K562 (cell line): ENCODE results near the gene ATXN7L2. TPM values are rescaled to one million over a fixed set of nuclear protein-coding genes. Genes with fewer than 3 reads are reported as not detected.

ENCODE experiments used
- ATAC-seq: fragments of 200-7000 bp; cut with Tn5 transposase; 3 replicates; pipeline ENCODE4 v1.9.1; 2020; ENCODE audit warnings: moderate library complexity
- BruUV-seq: library from RNA; stranded (reverse); fragments of 400-500 nt; replicated peaks from 2 replicates; lab custom pipeline; 2021; lab: Mats Ljungman, UMichigan
- CTCF ChIA-PET: fragments of 300-600 bp; formaldehyde crosslinking; extraction: SDS; loops from one replicate; lab custom pipeline; 2021; ENCODE audit warnings: low intra/inter-chr PET ratio; lab: Yijun Ruan, JAX
- POLR2A ChIA-PET: fragments of 300-600, 350-650 bp; sonication (Branson Sonifier 250); formaldehyde crosslinking; extraction: SDS; loops from one replicate; lab custom pipeline; 2021; ENCODE audit warnings: antibody characterized with exemption, inconsistent platforms; lab: Yijun Ruan, JAX
- DNase-seq, 4 experiments: peaks; one replicate each; pipeline versions ENCODE4 v3.0.0 to v3.0.0-alpha.2; 2011 to 2018; ENCODE audit warnings: low spot score in 3 of 4, mixed read lengths in 3 of 4; ENCODE audit errors: extremely low read depth in 1 of 4
- FAIRE-seq: peaks from 2 replicates; lab custom pipeline; 2011; peaks lifted over from hg19 to GRCh38; lab: Jason Lieb, UNC
- H2AFZ ChIP-seq: 2 replicates; pipeline ENCODE4 v1.6.0; 2011; ENCODE audit warnings: low read depth, low read length, control low read depth, inconsistent platforms
- H3K27ac ChIP-seq: fragments of 200-600 bp; 3 replicates; pipeline ENCODE4 v1.8.0; 2011; ENCODE audit warnings: low read depth, mild to moderate bottlenecking, control low read depth, inconsistent platforms, low read length, moderate library complexity, mixed read lengths; ENCODE audit errors: extremely low read depth
- H3K27me3 ChIP-seq, 2 experiments: fragments of 300-600 bp in 1 of 2; 2 replicates in 1 of 2; 3 replicates in 1 of 2; pipeline versions ENCODE4 v1.6.0 to v1.8.0; 2011; ENCODE audit warnings: inconsistent platforms in 2 of 2, low read length in 2 of 2, mild to moderate bottlenecking in 1 of 2, mixed read lengths in 1 of 2, moderate library complexity in 1 of 2; ENCODE audit not compliant: control insufficient read depth in 2 of 2, insufficient read depth in 2 of 2
- H3K36me3 ChIP-seq: fragments of 300-600 bp; 3 replicates; pipeline ENCODE4 v1.8.0; 2011; ENCODE audit warnings: mild to moderate bottlenecking, low read length, inconsistent platforms; ENCODE audit not compliant: control insufficient read depth, insufficient read depth
- H3K4me1 ChIP-seq, 2 experiments: fragments of 200-600 bp in 1 of 2; replicated peaks in 1 of 2; 2 replicates in 1 of 2; 3 replicates in 1 of 2; pipeline versions ENCODE4 v1.5.1 to v1.8.0; 2011; ENCODE audit warnings: inconsistent platforms in 2 of 2, low read length in 2 of 2, mild to moderate bottlenecking in 1 of 2, mixed read lengths in 1 of 2, moderate library complexity in 1 of 2; ENCODE audit not compliant: control insufficient read depth in 2 of 2, insufficient read depth in 2 of 2
- H3K4me2 ChIP-seq: 2 replicates; pipeline ENCODE4 v1.6.1; 2011; ENCODE audit warnings: low read length, control low read depth, inconsistent platforms, mixed read lengths; ENCODE audit not compliant: insufficient read depth
- H3K4me3 ChIP-seq: fragments of 200-600 bp; sonication (generic), shearing (Covaris generic); 2 replicates; pipeline ENCODE4 v1.5.1; 2016; ENCODE audit warnings: control low read depth, inconsistent platforms
- H3K79me2 ChIP-seq: fragments of 200-600 bp; 3 replicates; pipeline ENCODE4 v1.8.0; 2011; ENCODE audit warnings: low read length, inconsistent platforms; ENCODE audit not compliant: control insufficient read depth, insufficient read depth
- H3K9ac ChIP-seq, 2 experiments: 2 replicates each; pipeline versions ENCODE4 v1.6.0 to v1.6.1; 2011; ENCODE audit warnings: low read depth in 2 of 2, low read length in 2 of 2, control low read depth in 1 of 2, inconsistent platforms in 1 of 2, mild to moderate bottlenecking in 1 of 2, mixed read lengths in 1 of 2; ENCODE audit not compliant: insufficient read depth in 1 of 2
- H3K9me1 ChIP-seq: one replicate; pipeline ENCODE4 v1.6.0; 2011; ENCODE audit warnings: inconsistent platforms, mild to moderate bottlenecking, low read length, moderate library complexity; ENCODE audit not compliant: control insufficient read depth, insufficient read depth
- H3K9me3 ChIP-seq: replicated peaks from 2 replicates; pipeline ENCODE4 v1.5.1; 2011; ENCODE audit warnings: low read depth, low read length, inconsistent platforms; ENCODE audit not compliant: control insufficient read depth, insufficient read depth
- H4K20me1 ChIP-seq: replicated peaks from 2 replicates; pipeline ENCODE4 v1.6.1; 2011; ENCODE audit warnings: low read length, inconsistent platforms, mixed read lengths; ENCODE audit not compliant: control insufficient read depth, insufficient read depth
- CBX3 ChIP-seq, 2 experiments: IDR thresholded peaks; 1 replicate in 1 of 2; 2 replicates in 1 of 2; pipeline ENCODE4 v1.6.1; 2012; ENCODE audit warnings: inconsistent platforms in 2 of 2, low read length in 2 of 2, borderline replicate concordance in 1 of 2, control low read depth in 1 of 2
- CEBPZ ChIP-seq: fragments of 150-350 bp; IDR thresholded peaks from 2 replicates; pipeline ENCODE4 v1.6.1; 2014; ENCODE audit warnings: low read depth, mild to moderate bottlenecking, low read length, borderline replicate concordance
- CHAMP1 ChIP-seq: fragments of 450-650 bp; IDR thresholded peaks from 2 replicates; pipeline ENCODE4 v1.6.1; 2016; ENCODE audit warnings: mild to moderate bottlenecking
- CHD4 ChIP-seq: fragments of 200-600 bp; sonication (generic); IDR thresholded peaks from 3 replicates; pipeline ENCODE4 v1.6.1; 2012; ENCODE audit warnings: low read depth, mild to moderate bottlenecking, mixed read lengths, low read length, inconsistent platforms; ENCODE audit not compliant: insufficient read depth, insufficient replicate concordance, poor library complexity, severe bottlenecking
- DEAF1 ChIP-seq: fragments of 450-650 bp; formaldehyde crosslinking; IDR thresholded peaks from 2 replicates; pipeline ENCODE4 v1.4.0; 2020; ENCODE audit warnings: mild to moderate bottlenecking, moderate library complexity
- IRF2 ChIP-seq: sonication (generic); formaldehyde crosslinking; IDR thresholded peaks from 2 replicates; pipeline ENCODE4 v1.8.1; 2022; ENCODE audit warnings: mild to moderate bottlenecking, missing genetic modification reagents
- PHF21A ChIP-seq: fragments of 450-650 bp; IDR thresholded peaks from 2 replicates; pipeline ENCODE4 v1.6.1; 2017; ENCODE audit warnings: low read depth, borderline replicate concordance
- TRIM28 ChIP-seq: fragments of 450-650 bp; IDR thresholded peaks from 2 replicates; pipeline ENCODE4 v1.6.1; 2017
- ZNF134 ChIP-seq: fragments of 250-450 bp; sonication (Bioruptor Pico); conservative IDR thresholded peaks from 2 replicates; pipeline ENCODE4 v1.4.0; 2020
- ZNF280B ChIP-seq: fragments of 250-450 bp; sonication (Bioruptor Pico); IDR thresholded peaks from 2 replicates; pipeline ENCODE4 v1.5.1; 2021; ENCODE audit warnings: mild to moderate bottlenecking
- ZNF699 ChIP-seq: fragments of 250-450 bp; sonication (Bioruptor Pico); IDR thresholded peaks from 2 replicates; pipeline ENCODE4 v1.8.0; 2021; ENCODE audit warnings: mild to moderate bottlenecking, moderate library complexity; ENCODE audit not compliant: insufficient replicate concordance
- WGBS: fragments of 100-300 bp; shearing (Covaris generic); methylation state at CpG from one replicate; pipeline ENCODE4 v1.1.6; 2016; ENCODE audit warnings: low coverage, mixed read lengths; ENCODE audit not compliant: insufficient coverage; ENCODE audit errors: missing lambda C conversion rate; 5-methylcytosine and 5-hydroxymethylcytosine counted together
- in situ Hi-C: fragments of 300-500 bp; cut with MboI; formaldehyde crosslinking; loops from 4 replicates; pipeline ENCODE4 v1.15.0; 2018; ENCODE audit warnings: inconsistent platforms, mixed read lengths
- intact Hi-C: fragments of 100-400 bp; cut with micrococcal nuclease; formaldehyde crosslinking; loops from 2 replicates; pipeline ENCODE4 v1.14.2; 2022
- polyA plus RNA-seq, 8 experiments: library from polyadenylated mRNA; depleted of rRNA in 4 of 8; stranded (reverse) in 5 of 8; unstranded in 3 of 8; fragments of >200 nt; fragmentation: Nextera tagmentation in 2 of 8; fragmentation: Illumina TruSeq in 1 of 8; extraction: Ambion mirVana in 2 of 8; extraction: Trizol in 1 of 8; gene quantifications; 2 replicates each; pipeline versions ENCODE4 v1.2.1 to v1.2.3, GENCODE V29; 2011 to 2014; ENCODE audit warnings: inconsistent platforms in 1 of 8, missing spikeins in 1 of 8
- total RNA-seq, 7 experiments: library from RNA; depleted of rRNA in 6 of 7; stranded (reverse); fragments of >200 nt in 6 of 7; fragmentation: Illumina TruSeq in 2 of 7; extraction: Trizol in 2 of 7; gene quantifications; 2 replicates each; pipeline versions ENCODE4 v1.2.1 to v1.2.3, GENCODE V29; 2011 to 2021; ENCODE audit warnings: low replicate concordance in 1 of 7

Gene ATXN7L2
- total and polyA plus RNA-seq, 9 of the 15 experiments (the other 6 are each of a cell fraction or from before 2014, with no cell fraction given), result 0.21 to 10.4 (median 5.8) TPM

GRCh38 chr1:109454497-109455133 is 29.1 kb upstream of the ATXN7L2 start:
- Histone ChIP-seq H4K20me1 (no peaks in the 10 kb centered on the region), H3K79me2 (no peaks in the 10 kb centered on the region), H3K9me1 (no peaks in the 10 kb centered on the region), H3K27ac (no peak overlapping the region), H3K27me3 (no peaks in the 10 kb centered on the region), H3K9ac (no peak overlapping the region), H3K4me2 (no peak overlapping the region), H3K36me3 (no peaks in the 10 kb centered on the region), H3K9me3 (no peaks in the 10 kb centered on the region), H3K4me1 (no peaks in the 10 kb centered on the region), H2AFZ (no peak overlapping the region), H3K4me3 (no peak overlapping the region)
- intact Hi-C loops, result no loop called here
- in situ Hi-C loops, result no loop called here
- ChIA-PET CTCF (no interaction called here), POLR2A (interaction anchor here (0.6 kb wide), 2 partner anchors 9 to 102 kb away, joined by 3 read pairs; no protein-coding TSS in a partner anchor)
- DNase-seq (no peak), ATAC-seq (no peak), FAIRE-seq (no peak)
- no TSS peak for BruUV-seq
- 4% methylated on average over 1 of the region's 1 CpG for WGBS
- TF ChIP-seq ZNF134 (CRISPR knock-in tag) (no peak), ZNF280B (0 out of 2 replicates have a peak, but pooled peaks have one; percentile 28), PHF21A (no peak), CEBPZ (peak; percentile 66; the same call in 1 of the 2 replicates), TRIM28 (peak; percentile 64; the same call in 1 of the 2 replicates), CHAMP1 (no peak), DEAF1 (CRISPR knock-in tag) (no peak), ZNF699 (no peak), IRF2 (CRISPR knock-in tag) (no peak), CBX3 (IDR thresholded peaks at IDR 0.05; ENCODE audit: borderline replicate concordance in 1 of 2, low read length in 2 of 2) (peak in 1 of 2 experiments; percentile 80; a peak in 2 of 3 replicates), CHD4 (no peak)
